ENCODE measurements around the gene RERE.

RERE gene

DNA sequence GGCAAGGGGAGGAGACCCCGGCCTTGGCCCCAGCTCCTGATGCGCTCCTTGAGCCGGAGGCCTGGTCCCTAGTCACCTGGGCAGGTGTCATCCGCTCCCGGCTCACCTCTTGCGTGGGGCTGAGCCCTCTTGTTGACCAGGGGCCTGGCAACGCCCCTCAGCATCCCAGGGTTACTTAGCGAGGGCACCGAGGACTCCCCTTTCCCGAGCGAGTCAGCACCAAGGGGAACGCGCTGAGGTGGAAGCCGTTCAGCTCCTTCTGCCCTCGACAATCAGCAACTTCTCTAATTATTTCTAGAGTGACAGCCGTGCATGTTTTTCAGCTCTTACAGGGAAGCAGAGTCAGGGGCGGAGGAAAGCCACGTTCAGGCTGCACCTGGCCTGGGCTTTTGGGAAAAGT is 499.0 kb downstream of the RERE start:
- TF ChIP-seq JUND (IDR thresholded peaks at IDR 0.05; ENCODE audit: low read depth) = no peak
- DNase-seq (ENCODE audit: low read depth in 1 of 2, low spot score in 1 of 2) = no peak
- in situ Hi-C loops (cut with HindIII; ENCODE audit: low pct_unique_long_range_greater_than_20kb, low sequenced_read_pairs) = no loop called here

DNA sequence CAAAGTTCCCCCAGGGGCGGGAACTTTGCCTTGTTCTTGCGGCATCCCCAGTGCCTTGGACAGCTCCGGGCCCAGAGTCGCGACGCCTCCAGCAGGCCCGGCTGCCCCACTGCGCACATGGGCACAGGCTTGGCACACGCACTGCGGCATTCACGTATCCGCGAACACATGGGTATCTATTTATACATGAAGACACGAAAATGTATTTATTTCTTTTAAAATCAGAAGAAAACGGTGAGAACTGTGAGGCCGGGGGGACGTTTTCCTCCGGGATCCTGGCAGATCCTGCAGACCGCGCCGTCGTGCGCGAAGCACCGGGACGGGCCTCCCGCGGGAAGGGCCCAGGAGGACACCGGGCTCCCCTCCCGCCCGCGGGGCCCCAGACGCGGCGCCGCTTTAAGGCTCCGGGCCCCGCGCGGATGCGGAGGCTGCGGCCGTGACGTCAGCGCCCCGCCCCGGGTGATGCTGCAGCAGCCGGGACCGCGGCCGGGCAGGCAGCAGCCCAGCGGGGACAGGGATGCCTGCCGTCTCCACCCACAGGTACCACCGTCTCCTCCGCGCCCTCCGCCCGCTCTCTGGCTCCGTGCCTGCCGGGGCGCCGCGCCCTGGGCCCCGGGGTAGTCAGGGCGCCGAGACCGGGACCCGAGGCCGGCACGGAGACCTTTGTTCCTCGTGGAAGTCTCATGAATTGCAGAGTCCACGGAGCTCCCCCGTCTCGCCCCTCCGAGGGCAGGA is 499.6 kb downstream of the RERE start, which contains the start of gene SLC45A1:
Gene SLC45A1 (plus strand): TSS at position 468 of the 735 bp plus-strand sequence. CDS start 6,216 bp downstream, outside the sequence.
- in situ Hi-C loops (cut with HindIII; ENCODE audit: low pct_unique_long_range_greater_than_20kb, low sequenced_read_pairs) = no loop called here
- peak; percentile 45 to 56 for DNase-seq (ENCODE audit: low read depth in 1 of 2, low spot score in 1 of 2)
- no peak for TF ChIP-seq JUND (IDR thresholded peaks at IDR 0.05; ENCODE audit: low read depth)

DNA sequence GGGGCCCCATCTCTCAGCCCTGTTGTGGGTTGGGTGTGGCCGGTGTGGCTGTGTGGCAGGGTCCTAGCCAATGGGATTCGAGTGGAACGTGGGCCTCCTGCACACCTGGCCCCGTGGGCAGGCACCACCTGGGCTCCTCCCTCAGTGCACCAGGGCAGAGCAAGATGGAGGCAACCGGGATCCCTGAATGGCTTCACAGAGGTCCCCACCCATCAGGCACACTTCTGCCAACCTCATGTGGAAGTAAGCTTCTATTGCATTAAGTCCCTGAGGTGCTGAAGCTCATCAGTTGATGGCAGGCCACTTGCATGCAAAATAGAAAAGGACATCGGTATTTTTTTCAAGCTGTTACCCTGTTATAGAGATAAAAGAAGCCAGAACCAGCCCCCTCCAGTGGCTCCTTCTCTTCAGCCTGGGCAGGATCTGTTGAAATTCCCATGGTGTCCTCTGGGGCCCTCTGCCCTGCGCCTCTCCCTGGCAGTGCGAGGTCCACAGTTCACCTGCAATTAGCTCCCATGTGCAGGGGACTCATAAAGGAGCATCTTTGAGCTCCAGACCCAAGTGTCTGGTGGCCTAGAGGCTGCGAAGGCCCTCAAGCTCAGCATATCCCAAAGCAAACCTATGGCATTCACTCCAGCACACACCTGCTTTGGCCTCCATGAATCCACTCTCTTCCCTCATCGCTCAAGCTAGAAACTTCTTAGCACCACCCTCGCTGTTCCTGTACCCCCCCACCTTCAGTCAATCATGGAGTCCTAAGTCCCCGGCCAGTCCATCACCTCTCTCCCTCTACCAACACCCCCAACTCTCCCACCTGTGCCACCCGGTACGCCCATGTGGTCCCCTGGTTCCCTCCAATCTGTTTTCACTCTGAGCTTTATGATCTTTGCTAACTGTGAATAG is 501.6 kb downstream of the RERE start:
- no peak for DNase-seq (ENCODE audit: low read depth in 1 of 2, low spot score in 1 of 2)
- in situ Hi-C loops (cut with HindIII; ENCODE audit: low pct_unique_long_range_greater_than_20kb, low sequenced_read_pairs) = no loop called here
- no peak for TF ChIP-seq JUND (IDR thresholded peaks at IDR 0.05; ENCODE audit: low read depth)

DNA sequence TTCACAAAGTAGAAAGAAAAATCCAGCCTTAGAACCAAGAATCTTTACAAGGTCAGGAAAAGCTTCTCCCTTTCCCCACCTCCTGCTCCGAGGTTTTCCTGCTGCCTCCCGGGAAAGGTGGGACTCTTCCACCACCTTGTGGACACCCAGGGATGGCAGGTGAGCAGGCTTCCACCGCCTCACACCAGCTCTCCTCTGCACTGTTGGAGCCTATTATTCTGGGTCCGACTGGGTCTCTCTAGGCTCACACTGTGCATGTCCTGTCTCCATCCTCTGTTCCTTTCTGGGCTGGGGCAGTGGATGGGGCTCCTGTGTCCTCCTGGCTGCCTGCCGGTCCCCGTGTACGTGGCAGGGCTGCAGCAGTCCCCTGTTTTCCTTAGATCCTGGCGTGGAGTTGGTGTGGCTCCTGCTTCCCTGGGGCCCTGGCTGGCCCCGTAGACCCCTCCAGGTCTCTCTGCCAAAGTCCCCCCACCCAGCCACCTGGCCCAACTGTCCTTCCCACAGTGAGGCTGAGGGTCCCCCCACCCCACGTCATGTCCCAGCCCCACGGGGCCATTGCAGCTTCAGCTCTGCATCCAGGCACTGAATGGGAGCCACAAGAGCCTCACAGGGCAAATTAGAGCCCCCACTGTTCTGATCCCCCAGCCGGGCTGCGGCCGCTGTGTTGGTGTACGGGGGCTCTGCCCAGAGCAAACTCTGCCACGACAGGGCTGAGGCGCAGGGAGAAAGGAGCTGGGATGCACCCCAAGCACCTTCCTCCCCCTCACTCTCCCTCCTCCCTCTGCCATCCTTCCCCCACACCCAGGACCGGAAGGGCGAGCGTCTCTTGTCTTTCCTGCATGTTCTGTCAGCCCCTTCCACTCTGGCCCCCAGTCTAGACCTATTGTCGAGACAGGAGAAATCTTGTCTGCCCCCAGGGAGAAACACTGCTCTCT is 502.8 kb downstream of the RERE start:
- in situ Hi-C loops (cut with HindIII; ENCODE audit: low pct_unique_long_range_greater_than_20kb, low sequenced_read_pairs) = no loop called here
- peak; percentile 69 to 78 for DNase-seq (ENCODE audit: low read depth in 1 of 2, low spot score in 1 of 2)

DNA sequence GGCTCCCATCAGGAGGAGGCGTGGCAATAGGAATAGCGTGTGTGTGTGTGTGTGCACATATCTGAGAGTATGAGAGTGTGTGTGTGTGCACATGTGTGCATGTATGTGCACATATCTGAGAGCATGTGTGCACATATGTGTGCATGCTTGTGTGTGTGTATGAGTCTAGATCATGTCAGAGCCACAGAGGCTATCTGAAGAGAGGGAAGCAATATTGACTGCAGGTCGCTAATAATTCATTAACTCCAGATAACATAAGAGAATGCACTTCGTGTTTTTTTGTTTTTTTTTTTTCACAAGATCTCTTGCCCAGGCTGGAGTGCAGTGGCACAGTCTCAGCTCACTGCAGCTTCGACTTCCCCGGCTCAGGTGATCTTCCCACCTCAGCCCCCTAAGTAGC is 504.2 kb downstream of the RERE start:
- no peak for TF ChIP-seq JUND (IDR thresholded peaks at IDR 0.05; ENCODE audit: low read depth)
- DNase-seq (ENCODE audit: low read depth in 1 of 2, low spot score in 1 of 2) = no peak
- in situ Hi-C loops (cut with HindIII; ENCODE audit: low pct_unique_long_range_greater_than_20kb, low sequenced_read_pairs) = no loop called here

More for the DNA sequence above, 502.8 kb downstream of the RERE start:
- no peak for TF ChIP-seq JUND (IDR thresholded peaks at IDR 0.05; ENCODE audit: low read depth)

DNA sequence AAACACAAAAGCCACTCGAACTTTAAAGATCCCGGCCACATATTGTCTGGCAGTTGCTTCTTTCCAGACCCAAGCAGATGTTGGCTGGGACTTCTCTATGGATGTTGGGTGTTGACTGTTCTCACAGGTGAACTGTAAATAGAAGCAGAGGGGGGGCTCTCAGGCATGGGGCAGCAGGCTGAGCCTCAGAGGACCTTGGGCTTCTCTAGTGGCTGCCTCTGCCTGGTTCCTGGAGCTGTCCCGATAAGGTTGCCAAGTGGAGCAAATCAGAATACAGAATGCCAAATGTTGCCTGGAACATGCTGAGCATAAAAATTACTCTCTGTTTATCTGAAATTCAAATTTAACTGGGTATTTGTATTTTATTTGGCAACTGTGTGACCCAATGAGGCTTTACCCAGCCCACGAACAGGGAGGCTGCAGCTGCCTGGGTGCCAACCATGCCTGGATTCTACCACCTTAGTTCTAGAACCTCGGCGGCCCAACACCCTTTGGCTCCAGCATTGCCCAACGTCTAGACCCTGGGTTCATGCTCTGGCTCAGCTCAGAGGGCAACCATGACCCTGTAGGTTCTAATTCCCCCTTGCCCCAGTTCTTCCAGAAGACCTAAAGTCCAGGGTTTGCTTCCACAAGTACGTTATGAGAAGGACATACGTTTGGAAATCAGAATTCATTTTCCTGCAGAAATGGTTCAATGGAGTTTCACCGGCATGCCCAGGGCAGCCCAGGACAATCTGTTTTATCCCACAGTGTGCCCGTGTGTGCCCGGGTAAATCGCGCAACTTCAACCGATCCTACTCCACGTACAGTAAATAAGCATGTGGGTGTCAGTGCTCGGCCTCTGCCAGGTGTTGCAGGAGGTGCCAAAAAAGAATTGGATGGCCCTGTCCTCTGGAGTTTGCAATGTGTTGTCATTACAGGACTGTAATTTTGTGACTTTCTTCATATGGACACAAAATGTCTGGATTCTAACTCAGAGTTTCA is 504.9 kb downstream of the RERE start:
- DNase-seq (ENCODE audit: low read depth in 1 of 2, low spot score in 1 of 2) = no peak
- in situ Hi-C loops (cut with HindIII; ENCODE audit: low pct_unique_long_range_greater_than_20kb, low sequenced_read_pairs) = no loop called here
- no peak for TF ChIP-seq JUND (IDR thresholded peaks at IDR 0.05; ENCODE audit: low read depth)

DNA sequence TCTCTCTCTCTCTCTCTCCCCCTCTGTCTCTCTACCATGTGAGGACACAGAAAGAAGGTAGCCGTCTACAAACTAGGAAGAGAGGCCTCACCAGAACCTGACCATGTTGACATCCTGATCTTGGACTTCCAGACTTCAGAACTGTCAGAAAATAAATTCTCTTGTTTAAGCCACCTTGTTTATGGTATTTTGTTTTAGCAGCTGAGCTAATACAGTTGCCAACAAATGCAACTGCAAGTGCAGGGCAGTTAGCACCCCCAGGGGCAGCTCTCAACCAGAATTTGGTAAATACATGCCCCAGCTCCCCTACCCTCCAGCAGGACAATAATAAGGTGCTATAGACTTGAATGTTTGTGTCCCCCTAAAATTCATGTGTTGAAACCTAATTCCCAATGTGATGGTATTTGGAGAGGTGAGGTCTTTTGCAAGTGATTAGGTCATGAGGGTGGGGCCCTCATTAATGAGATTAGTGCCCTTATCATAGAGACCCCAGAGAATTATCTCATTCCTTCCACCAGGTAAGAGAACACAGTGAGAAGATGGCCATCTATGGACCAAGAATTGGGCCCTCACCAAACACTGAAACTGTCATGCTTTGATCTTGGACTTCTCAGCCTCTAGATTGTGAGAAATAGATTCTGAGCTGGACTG is 506.2 kb downstream of the RERE start:
- in situ Hi-C loops (cut with HindIII; ENCODE audit: low pct_unique_long_range_greater_than_20kb, low sequenced_read_pairs) = no loop called here

DNA sequence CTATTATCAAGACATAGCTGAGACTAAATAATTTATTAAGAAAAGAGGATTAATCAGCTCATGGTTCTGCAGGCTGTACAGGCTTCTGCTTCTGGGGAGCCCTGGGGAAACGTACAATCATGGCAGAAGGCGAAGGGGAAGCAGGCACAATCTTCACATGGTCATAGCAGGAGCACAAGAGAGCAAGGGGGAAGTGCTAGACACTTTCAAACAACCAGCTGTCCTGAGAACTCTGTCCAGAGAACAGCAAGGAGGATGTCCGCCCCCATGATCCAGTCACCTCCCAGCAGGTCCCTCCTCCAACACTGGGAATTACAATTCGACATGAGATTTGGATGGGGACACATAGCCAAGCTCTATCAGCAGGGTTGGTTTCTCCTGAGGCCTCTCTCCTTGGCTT is 509.8 kb downstream of the RERE start:
- in situ Hi-C loops (cut with HindIII; ENCODE audit: low pct_unique_long_range_greater_than_20kb, low sequenced_read_pairs) = no loop called here
- DNase-seq (ENCODE audit: low read depth in 1 of 2, low spot score in 1 of 2) = no peak

More for the DNA sequence above, 506.2 kb downstream of the RERE start:
- no peak for TF ChIP-seq JUND (IDR thresholded peaks at IDR 0.05; ENCODE audit: low read depth)
- no peak for DNase-seq (ENCODE audit: low read depth in 1 of 2, low spot score in 1 of 2)

DNA sequence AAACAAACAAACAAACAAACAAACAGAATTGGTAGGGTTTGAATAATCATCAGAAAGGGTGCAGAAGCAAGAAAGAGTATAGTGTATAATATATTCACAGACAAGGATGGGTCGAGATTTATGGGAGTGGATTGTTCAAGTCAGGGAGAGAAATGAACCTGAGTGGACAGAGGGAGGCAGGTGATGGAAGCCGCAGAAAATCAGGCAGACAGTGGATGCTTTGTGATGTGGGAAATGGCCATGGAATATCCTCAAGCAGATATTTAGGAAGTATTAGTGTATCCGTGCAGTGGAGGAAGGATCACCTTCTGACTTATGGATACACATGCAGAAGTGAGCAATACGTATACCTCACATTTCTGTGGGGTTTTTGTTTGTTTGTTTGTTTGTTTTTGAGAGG is 513.6 kb downstream of the RERE start:
- in situ Hi-C loops (cut with HindIII; ENCODE audit: low pct_unique_long_range_greater_than_20kb, low sequenced_read_pairs) = no loop called here
- no peak for DNase-seq (ENCODE audit: low read depth in 1 of 2, low spot score in 1 of 2)
- TF ChIP-seq JUND (IDR thresholded peaks at IDR 0.05; ENCODE audit: low read depth) = no peak

More for the DNA sequence above, 509.8 kb downstream of the RERE start:
- no peak for TF ChIP-seq JUND (IDR thresholded peaks at IDR 0.05; ENCODE audit: low read depth)

DNA sequence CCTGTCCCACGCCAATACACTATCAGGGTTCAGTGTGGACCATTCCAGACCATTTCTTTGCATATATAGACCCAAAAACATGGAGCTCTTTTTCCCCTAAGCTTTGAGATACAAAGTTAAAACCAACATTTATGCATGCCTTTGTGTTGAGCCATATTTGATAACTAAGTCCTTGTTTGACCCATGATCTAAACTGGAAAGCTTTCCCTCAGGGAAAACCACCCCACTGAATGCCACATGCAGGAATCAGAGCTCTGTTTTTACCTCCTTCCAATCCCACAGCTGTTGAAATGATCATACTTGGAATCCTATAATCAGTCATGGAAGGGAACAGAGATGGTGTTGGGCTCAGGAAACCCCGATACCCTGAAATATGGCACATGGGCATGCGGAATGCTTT is 514.3 kb downstream of the RERE start:
- no peak for DNase-seq (ENCODE audit: low read depth in 1 of 2, low spot score in 1 of 2)
- TF ChIP-seq JUND (IDR thresholded peaks at IDR 0.05; ENCODE audit: low read depth) = no peak
- in situ Hi-C loops (cut with HindIII; ENCODE audit: low pct_unique_long_range_greater_than_20kb, low sequenced_read_pairs) = no loop called here
